Panc1 (cell line): ENCODE results near the gene GUCY2D.

Experiments used
- POLR2AphosphoS5 ChIP-seq: IDR thresholded peaks from 2 replicates; pipeline ENCODE4 v1.6.1; 2012; ENCODE audit warnings: mild to moderate bottlenecking, low read depth, low read length, moderate library complexity
- SIN3A ChIP-seq: IDR thresholded peaks from 2 replicates; pipeline ENCODE4 v1.6.1; 2012; ENCODE audit warnings: low read depth, mild to moderate bottlenecking, low read length, moderate library complexity, borderline replicate concordance; ENCODE audit not compliant: insufficient read depth
- TF ChIP-seq, protein P1 (sequence below): fragments of 450-650 bp; IDR thresholded peaks from 2 replicates; pipeline ENCODE4 v1.5.1; 2017; ENCODE audit warnings: mild to moderate bottlenecking
- TF ChIP-seq, protein P2 (sequence below), 2 experiments: IDR thresholded peaks; 2 replicates each; pipeline ENCODE4 v1.6.1; 2011 to 2012; ENCODE audit warnings: low read depth in 2 of 2, control low read depth in 1 of 2, low read length in 1 of 2, mild to moderate bottlenecking in 1 of 2, moderate library complexity in 1 of 2; ENCODE audit not compliant: insufficient read depth in 1 of 2

DNA sequence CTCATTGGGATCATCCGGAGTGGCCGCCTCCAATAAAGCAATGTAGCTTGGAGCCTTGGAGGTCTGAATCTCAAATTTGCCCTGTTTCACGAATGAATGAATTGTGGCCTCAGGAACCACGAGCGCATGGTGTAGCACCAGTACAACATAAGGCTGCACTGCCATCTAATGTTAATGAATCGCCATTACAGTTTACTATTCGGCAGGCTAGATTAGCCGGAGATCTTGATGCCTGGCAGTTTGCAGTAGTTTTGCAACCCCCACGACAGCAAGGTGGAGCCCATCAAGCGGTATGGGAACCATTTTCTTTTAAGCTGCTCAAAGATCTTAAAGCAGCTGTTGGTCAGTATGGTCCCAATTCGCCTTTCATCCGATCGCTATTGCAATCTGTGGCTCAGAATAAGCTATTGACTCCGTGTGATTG, 55.3 kb downstream of the GUCY2D start:
- TF ChIP-seq, protein P1, sequence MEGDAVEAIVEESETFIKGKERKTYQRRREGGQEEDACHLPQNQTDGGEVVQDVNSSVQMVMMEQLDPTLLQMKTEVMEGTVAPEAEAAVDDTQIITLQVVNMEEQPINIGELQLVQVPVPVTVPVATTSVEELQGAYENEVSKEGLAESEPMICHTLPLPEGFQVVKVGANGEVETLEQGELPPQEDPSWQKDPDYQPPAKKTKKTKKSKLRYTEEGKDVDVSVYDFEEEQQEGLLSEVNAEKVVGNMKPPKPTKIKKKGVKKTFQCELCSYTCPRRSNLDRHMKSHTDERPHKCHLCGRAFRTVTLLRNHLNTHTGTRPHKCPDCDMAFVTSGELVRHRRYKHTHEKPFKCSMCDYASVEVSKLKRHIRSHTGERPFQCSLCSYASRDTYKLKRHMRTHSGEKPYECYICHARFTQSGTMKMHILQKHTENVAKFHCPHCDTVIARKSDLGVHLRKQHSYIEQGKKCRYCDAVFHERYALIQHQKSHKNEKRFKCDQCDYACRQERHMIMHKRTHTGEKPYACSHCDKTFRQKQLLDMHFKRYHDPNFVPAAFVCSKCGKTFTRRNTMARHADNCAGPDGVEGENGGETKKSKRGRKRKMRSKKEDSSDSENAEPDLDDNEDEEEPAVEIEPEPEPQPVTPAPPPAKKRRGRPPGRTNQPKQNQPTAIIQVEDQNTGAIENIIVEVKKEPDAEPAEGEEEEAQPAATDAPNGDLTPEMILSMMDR = peak; percentile 84
- TF ChIP-seq POLR2AphosphoS5 (no peak), SIN3A (no peak)
- TF ChIP-seq, protein P2, sequence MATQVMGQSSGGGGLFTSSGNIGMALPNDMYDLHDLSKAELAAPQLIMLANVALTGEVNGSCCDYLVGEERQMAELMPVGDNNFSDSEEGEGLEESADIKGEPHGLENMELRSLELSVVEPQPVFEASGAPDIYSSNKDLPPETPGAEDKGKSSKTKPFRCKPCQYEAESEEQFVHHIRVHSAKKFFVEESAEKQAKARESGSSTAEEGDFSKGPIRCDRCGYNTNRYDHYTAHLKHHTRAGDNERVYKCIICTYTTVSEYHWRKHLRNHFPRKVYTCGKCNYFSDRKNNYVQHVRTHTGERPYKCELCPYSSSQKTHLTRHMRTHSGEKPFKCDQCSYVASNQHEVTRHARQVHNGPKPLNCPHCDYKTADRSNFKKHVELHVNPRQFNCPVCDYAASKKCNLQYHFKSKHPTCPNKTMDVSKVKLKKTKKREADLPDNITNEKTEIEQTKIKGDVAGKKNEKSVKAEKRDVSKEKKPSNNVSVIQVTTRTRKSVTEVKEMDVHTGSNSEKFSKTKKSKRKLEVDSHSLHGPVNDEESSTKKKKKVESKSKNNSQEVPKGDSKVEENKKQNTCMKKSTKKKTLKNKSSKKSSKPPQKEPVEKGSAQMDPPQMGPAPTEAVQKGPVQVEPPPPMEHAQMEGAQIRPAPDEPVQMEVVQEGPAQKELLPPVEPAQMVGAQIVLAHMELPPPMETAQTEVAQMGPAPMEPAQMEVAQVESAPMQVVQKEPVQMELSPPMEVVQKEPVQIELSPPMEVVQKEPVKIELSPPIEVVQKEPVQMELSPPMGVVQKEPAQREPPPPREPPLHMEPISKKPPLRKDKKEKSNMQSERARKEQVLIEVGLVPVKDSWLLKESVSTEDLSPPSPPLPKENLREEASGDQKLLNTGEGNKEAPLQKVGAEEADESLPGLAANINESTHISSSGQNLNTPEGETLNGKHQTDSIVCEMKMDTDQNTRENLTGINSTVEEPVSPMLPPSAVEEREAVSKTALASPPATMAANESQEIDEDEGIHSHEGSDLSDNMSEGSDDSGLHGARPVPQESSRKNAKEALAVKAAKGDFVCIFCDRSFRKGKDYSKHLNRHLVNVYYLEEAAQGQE (IDR thresholded peaks at IDR 0.05; ENCODE audit: insufficient read depth in 1 of 2, low read depth in 2 of 2, low read length in 1 of 2) = no peak
